Loucy (cell line): ENCODE data around the gene NDC80.

ENCODE experiments used
- H2AFZ ChIP-seq: fragments of 200-600 bp; sonication (generic); 2 replicates; pipeline ENCODE4 v1.6.0; 2016; ENCODE audit warnings: antibody characterized with exemption, mild to moderate bottlenecking, low read length, moderate library complexity
- H3F3A ChIP-seq: fragments of 200-600 bp; 2 replicates; pipeline ENCODE4 v1.6.0; 2016; ENCODE audit warnings: antibody characterized with exemption, low read depth, mild to moderate bottlenecking
- H3K27me3 ChIP-seq: fragments of 200-600 bp; sonication (generic); 2 replicates; pipeline ENCODE4 v1.6.1; 2014; ENCODE audit warnings: low read length, mild to moderate bottlenecking; ENCODE audit not compliant: insufficient read depth, poor library complexity, severe bottlenecking
- H3K36me3 ChIP-seq: fragments of 200-600 bp; sonication (generic); 2 replicates; pipeline ENCODE4 v1.6.1; 2016; ENCODE audit warnings: low read length; ENCODE audit not compliant: insufficient read depth
- H3K4me1 ChIP-seq: fragments of 200-600 bp; sonication (generic); 2 replicates; pipeline ENCODE4 v1.5.1; 2014; ENCODE audit warnings: low read length, mild to moderate bottlenecking; ENCODE audit not compliant: insufficient read depth, poor library complexity, severe bottlenecking
- H3K4me2 ChIP-seq: fragments of 200-600 bp; sonication (generic); 2 replicates; pipeline ENCODE4 v1.6.0; 2014; ENCODE audit warnings: antibody characterized with exemption, low read length, low read depth, mild to moderate bottlenecking; ENCODE audit not compliant: poor library complexity, severe bottlenecking
- H3K4me3 ChIP-seq: fragments of 200-600 bp; sonication (generic); 2 replicates; pipeline ENCODE4 v1.5.1; 2014; ENCODE audit warnings: low read length, mild to moderate bottlenecking, mixed read lengths; ENCODE audit not compliant: poor library complexity, severe bottlenecking
- H3K79me2 ChIP-seq: fragments of 200-600 bp; sonication (generic); 2 replicates; pipeline ENCODE4 v1.6.1; 2014; ENCODE audit warnings: low read length; ENCODE audit not compliant: insufficient read depth
- H3K9ac ChIP-seq: fragments of 200-600 bp; sonication (generic); 2 replicates; pipeline ENCODE4 v1.6.0; 2014; ENCODE audit warnings: mild to moderate bottlenecking, low read depth, low read length, moderate library complexity; ENCODE audit not compliant: poor library complexity, severe bottlenecking
- H3K9me2 ChIP-seq: fragments of 200-600 bp; sonication (generic); replicated peaks from 2 replicates; pipeline ENCODE4 v1.6.1; 2016; ENCODE audit warnings: low read depth, low read length, mixed read lengths
- H3K9me3 ChIP-seq: fragments of 200-600 bp; sonication (generic); 2 replicates; pipeline ENCODE4 v1.6.1; 2014; ENCODE audit warnings: mild to moderate bottlenecking, antibody characterized with exemption, low read length, low read depth; ENCODE audit not compliant: insufficient read depth
- H4K20me1 ChIP-seq: fragments of 200-600 bp; sonication (generic); 2 replicates; pipeline ENCODE4 v1.6.0; 2014; ENCODE audit warnings: antibody characterized with exemption, low read length, mild to moderate bottlenecking; ENCODE audit not compliant: insufficient read depth, poor library complexity, severe bottlenecking
- EZH2phosphoT487 ChIP-seq: fragments of 200-600 bp; IDR thresholded peaks from 2 replicates; pipeline ENCODE4 v1.6.1; 2018; ENCODE audit warnings: antibody characterized with exemption, mild to moderate bottlenecking, moderate library complexity, borderline replicate concordance
- TF ChIP-seq, protein P1 (sequence below): fragments of 200-600 bp; sonication (generic); conservative IDR thresholded peaks from 2 replicates; pipeline ENCODE4 v1.5.1; 2014; ENCODE audit warnings: mild to moderate bottlenecking, antibody characterized with exemption, low read length

NDC80 gene

DNA sequence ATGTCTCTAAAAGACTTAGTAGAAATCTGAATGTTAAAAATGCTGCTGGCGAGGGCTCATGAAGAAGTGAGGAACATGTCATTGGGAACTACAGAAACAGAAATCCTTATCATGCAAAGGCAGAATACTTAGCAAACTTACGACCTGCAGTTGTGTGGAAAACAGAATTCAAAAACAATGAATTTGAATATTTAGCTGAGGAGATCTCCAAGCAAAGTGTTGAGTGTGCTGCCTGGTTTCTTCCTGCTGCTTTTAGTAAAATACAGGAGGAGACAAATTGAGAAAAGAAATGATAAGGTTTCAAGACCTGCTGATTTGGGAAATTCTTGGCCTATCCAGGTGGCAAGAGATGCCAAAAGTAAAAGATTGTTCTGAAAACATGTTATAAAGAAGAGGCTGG lies 38.6 kb upstream of the NDC80 start:
- Histone ChIP-seq H3K9me3 (no peaks in the 10 kb centered on the region), H2AFZ (no peak overlapping the region), H3K4me1 (no peaks in the 10 kb centered on the region), H3K9ac (no peak overlapping the region), H3K27me3 (no peaks in the 10 kb centered on the region), H4K20me1 (no peaks in the 10 kb centered on the region), H3K79me2 (no peaks in the 10 kb centered on the region), H3K4me3 (no peak overlapping the region), H3K36me3 (no peaks in the 10 kb centered on the region), H3K4me2 (no peak overlapping the region), H3F3A (no peaks in the 10 kb centered on the region), H3K9me2 (no peaks in the 10 kb centered on the region)
- TF ChIP-seq, protein P1, sequence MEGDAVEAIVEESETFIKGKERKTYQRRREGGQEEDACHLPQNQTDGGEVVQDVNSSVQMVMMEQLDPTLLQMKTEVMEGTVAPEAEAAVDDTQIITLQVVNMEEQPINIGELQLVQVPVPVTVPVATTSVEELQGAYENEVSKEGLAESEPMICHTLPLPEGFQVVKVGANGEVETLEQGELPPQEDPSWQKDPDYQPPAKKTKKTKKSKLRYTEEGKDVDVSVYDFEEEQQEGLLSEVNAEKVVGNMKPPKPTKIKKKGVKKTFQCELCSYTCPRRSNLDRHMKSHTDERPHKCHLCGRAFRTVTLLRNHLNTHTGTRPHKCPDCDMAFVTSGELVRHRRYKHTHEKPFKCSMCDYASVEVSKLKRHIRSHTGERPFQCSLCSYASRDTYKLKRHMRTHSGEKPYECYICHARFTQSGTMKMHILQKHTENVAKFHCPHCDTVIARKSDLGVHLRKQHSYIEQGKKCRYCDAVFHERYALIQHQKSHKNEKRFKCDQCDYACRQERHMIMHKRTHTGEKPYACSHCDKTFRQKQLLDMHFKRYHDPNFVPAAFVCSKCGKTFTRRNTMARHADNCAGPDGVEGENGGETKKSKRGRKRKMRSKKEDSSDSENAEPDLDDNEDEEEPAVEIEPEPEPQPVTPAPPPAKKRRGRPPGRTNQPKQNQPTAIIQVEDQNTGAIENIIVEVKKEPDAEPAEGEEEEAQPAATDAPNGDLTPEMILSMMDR: no peak
- no peak for TF ChIP-seq EZH2phosphoT487

DNA sequence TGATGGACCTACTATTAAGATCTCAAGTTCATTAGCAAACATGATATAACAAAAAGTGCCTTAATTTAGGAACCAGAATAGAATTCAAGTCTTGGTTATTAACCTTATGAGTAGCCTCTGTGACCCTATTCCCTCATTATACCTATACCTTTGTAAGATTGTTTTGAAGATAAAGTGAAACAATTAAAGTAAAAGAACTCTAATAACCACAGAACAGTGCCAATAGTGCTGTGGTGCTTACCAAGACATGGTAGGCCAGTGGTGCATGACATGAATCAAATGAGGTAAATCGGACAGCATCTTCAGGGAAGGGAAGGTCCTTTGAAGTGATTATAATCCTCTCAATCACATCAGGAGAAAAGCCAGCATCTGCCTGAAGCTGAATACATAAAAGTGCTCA lies 36.5 kb upstream of the NDC80 start:
- TF ChIP-seq EZH2phosphoT487: no peak
- TF ChIP-seq, protein P1: no peak

DNA sequence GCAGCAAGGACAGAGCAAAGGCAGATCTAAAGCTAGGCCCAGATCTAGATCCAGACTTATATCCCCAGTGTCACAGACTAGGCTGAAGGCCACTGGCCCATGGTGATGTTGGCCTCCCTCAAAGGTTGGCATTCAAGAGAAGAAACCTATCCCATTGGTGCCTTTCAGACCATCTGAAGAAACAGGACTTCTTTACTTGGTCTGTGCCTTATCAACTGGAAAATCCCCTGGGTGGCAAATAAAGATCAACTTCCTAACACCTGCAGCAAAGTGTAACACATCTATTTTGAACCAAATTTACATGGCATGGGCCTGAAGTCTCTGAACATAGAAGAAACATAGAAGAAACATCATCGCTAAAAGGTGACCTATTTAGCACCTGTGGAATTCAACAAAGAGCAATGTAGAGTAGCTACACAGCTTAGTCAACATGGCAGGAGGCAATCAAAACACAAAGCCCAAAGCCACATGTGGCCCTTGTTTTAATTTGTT lies 35.9 kb upstream of the NDC80 start:
- TF ChIP-seq, protein P1: no peak
- TF ChIP-seq EZH2phosphoT487: no peak
- no peak overlapping the region for H2AFZ ChIP-seq
- no peaks in the 10 kb centered on the region for H3K27me3 ChIP-seq
- peaks cover 4% of the 10 kb centered on the region for H3K4me1 ChIP-seq
- H3K79me2 ChIP-seq: no peaks in the 10 kb centered on the region
- H4K20me1 ChIP-seq: no peaks in the 10 kb centered on the region
- no peaks in the 10 kb centered on the region for H3K36me3 ChIP-seq
- H3F3A ChIP-seq: no peaks in the 10 kb centered on the region
- H3K9ac ChIP-seq: no peak overlapping the region
- no peaks in the 10 kb centered on the region for H3K9me3 ChIP-seq
- H3K9me2 ChIP-seq: no peaks in the 10 kb centered on the region
- H3K4me2 ChIP-seq: no peak overlapping the region
- H3K4me3 ChIP-seq: no peak overlapping the region

More for the DNA sequence above, 36.5 kb upstream of the NDC80 start:
- Histone ChIP-seq H3K36me3 (no peaks in the 10 kb centered on the region), H3K4me3 (no peak overlapping the region), H3K9ac (no peak overlapping the region), H3K4me1 (peaks cover 4% of the 10 kb centered on the region), H3F3A (no peaks in the 10 kb centered on the region), H3K9me3 (no peaks in the 10 kb centered on the region), H3K79me2 (no peaks in the 10 kb centered on the region), H4K20me1 (no peaks in the 10 kb centered on the region), H3K27me3 (no peaks in the 10 kb centered on the region), H2AFZ (no peak overlapping the region), H3K9me2 (no peaks in the 10 kb centered on the region), H3K4me2 (no peak overlapping the region)
